K562 (cell line): Measurements from ENCODE around the gene GCNT4. TPM values are rescaled to one million over a fixed set of nuclear protein-coding genes. Genes with fewer than 3 reads are reported as not detected.

Experiments
- ATAC-seq: fragments of 200-7000 bp; cut with Tn5 transposase; 3 replicates; pipeline ENCODE4 v1.9.1; 2020; ENCODE audit warnings: moderate library complexity
- BruUV-seq: library from RNA; stranded (reverse); fragments of 400-500 nt; replicated peaks from 2 replicates; lab custom pipeline; 2021; lab: Mats Ljungman, UMichigan
- CTCF ChIA-PET: fragments of 300-600 bp; formaldehyde crosslinking; extraction: SDS; loops from one replicate; lab custom pipeline; 2021; ENCODE audit warnings: low intra/inter-chr PET ratio; lab: Yijun Ruan, JAX
- POLR2A ChIA-PET: fragments of 300-600, 350-650 bp; sonication (Branson Sonifier 250); formaldehyde crosslinking; extraction: SDS; loops from one replicate; lab custom pipeline; 2021; ENCODE audit warnings: antibody characterized with exemption, inconsistent platforms; lab: Yijun Ruan, JAX
- DNase-seq, 4 experiments: peaks; one replicate each; pipeline versions ENCODE4 v3.0.0 to v3.0.0-alpha.2; 2011 to 2018; ENCODE audit warnings: low spot score in 3 of 4, mixed read lengths in 3 of 4; ENCODE audit errors: extremely low read depth in 1 of 4
- FAIRE-seq: peaks from 2 replicates; lab custom pipeline; 2011; peaks lifted over from hg19 to GRCh38; lab: Jason Lieb, UNC
- H2AFZ ChIP-seq: 2 replicates; pipeline ENCODE4 v1.6.0; 2011; ENCODE audit warnings: low read depth, low read length, control low read depth, inconsistent platforms
- H3K27ac ChIP-seq: fragments of 200-600 bp; 3 replicates; pipeline ENCODE4 v1.8.0; 2011; ENCODE audit warnings: low read depth, mild to moderate bottlenecking, control low read depth, inconsistent platforms, low read length, moderate library complexity, mixed read lengths; ENCODE audit errors: extremely low read depth
- H3K27me3 ChIP-seq, 2 experiments: fragments of 300-600 bp in 1 of 2; 2 replicates in 1 of 2; 3 replicates in 1 of 2; pipeline versions ENCODE4 v1.6.0 to v1.8.0; 2011; ENCODE audit warnings: inconsistent platforms in 2 of 2, low read length in 2 of 2, mild to moderate bottlenecking in 1 of 2, mixed read lengths in 1 of 2, moderate library complexity in 1 of 2; ENCODE audit not compliant: control insufficient read depth in 2 of 2, insufficient read depth in 2 of 2
- H3K36me3 ChIP-seq: fragments of 300-600 bp; 3 replicates; pipeline ENCODE4 v1.8.0; 2011; ENCODE audit warnings: mild to moderate bottlenecking, low read length, inconsistent platforms; ENCODE audit not compliant: control insufficient read depth, insufficient read depth
- H3K4me1 ChIP-seq, 2 experiments: fragments of 200-600 bp in 1 of 2; replicated peaks in 1 of 2; 2 replicates in 1 of 2; 3 replicates in 1 of 2; pipeline versions ENCODE4 v1.5.1 to v1.8.0; 2011; ENCODE audit warnings: inconsistent platforms in 2 of 2, low read length in 2 of 2, mild to moderate bottlenecking in 1 of 2, mixed read lengths in 1 of 2, moderate library complexity in 1 of 2; ENCODE audit not compliant: control insufficient read depth in 2 of 2, insufficient read depth in 2 of 2
- H3K4me2 ChIP-seq: 2 replicates; pipeline ENCODE4 v1.6.1; 2011; ENCODE audit warnings: low read length, control low read depth, inconsistent platforms, mixed read lengths; ENCODE audit not compliant: insufficient read depth
- H3K4me3 ChIP-seq: fragments of 200-600 bp; sonication (generic), shearing (Covaris generic); 2 replicates; pipeline ENCODE4 v1.5.1; 2016; ENCODE audit warnings: control low read depth, inconsistent platforms
- H3K79me2 ChIP-seq: fragments of 200-600 bp; 3 replicates; pipeline ENCODE4 v1.8.0; 2011; ENCODE audit warnings: low read length, inconsistent platforms; ENCODE audit not compliant: control insufficient read depth, insufficient read depth
- H3K9ac ChIP-seq, 2 experiments: 2 replicates each; pipeline versions ENCODE4 v1.6.0 to v1.6.1; 2011; ENCODE audit warnings: low read depth in 2 of 2, low read length in 2 of 2, control low read depth in 1 of 2, inconsistent platforms in 1 of 2, mild to moderate bottlenecking in 1 of 2, mixed read lengths in 1 of 2; ENCODE audit not compliant: insufficient read depth in 1 of 2
- H3K9me1 ChIP-seq: one replicate; pipeline ENCODE4 v1.6.0; 2011; ENCODE audit warnings: inconsistent platforms, mild to moderate bottlenecking, low read length, moderate library complexity; ENCODE audit not compliant: control insufficient read depth, insufficient read depth
- H3K9me3 ChIP-seq: replicated peaks from 2 replicates; pipeline ENCODE4 v1.5.1; 2011; ENCODE audit warnings: low read depth, low read length, inconsistent platforms; ENCODE audit not compliant: control insufficient read depth, insufficient read depth
- H4K20me1 ChIP-seq: replicated peaks from 2 replicates; pipeline ENCODE4 v1.6.1; 2011; ENCODE audit warnings: low read length, inconsistent platforms, mixed read lengths; ENCODE audit not compliant: control insufficient read depth, insufficient read depth
- CHD2 ChIP-seq: IDR thresholded peaks from 2 replicates; pipeline ENCODE4 v1.6.1; 2011; ENCODE audit warnings: low read depth, low read length
- HOXB6 ChIP-seq: fragments of 250-450 bp; sonication (Bioruptor Pico); IDR thresholded peaks from 2 replicates; pipeline ENCODE4 v1.5.1; 2022; ENCODE audit warnings: mild to moderate bottlenecking, borderline replicate concordance
- MAFG ChIP-seq: fragments of 450-650 bp; conservative IDR thresholded peaks from 2 replicates; pipeline ENCODE4 v1.6.1; 2016; ENCODE audit warnings: missing genetic modification characterization, missing compliant biosample characterization
- SUPT5H ChIP-seq: fragments of 450-650 bp; IDR thresholded peaks from 2 replicates; pipeline ENCODE4 v1.6.1; 2016
- TAF7 ChIP-seq: fragments of 450-650 bp; IDR thresholded peaks from 2 replicates; pipeline ENCODE4 v1.6.1; 2016; ENCODE audit warnings: missing genetic modification characterization, missing compliant biosample characterization
- ZKSCAN3 ChIP-seq: fragments of 250-450 bp; sonication (Bioruptor Pico); IDR thresholded peaks from 2 replicates; pipeline ENCODE4 v1.4.0; 2020
- ZNF165 ChIP-seq: fragments of 250-450 bp; sonication (Bioruptor Pico); IDR thresholded peaks from 2 replicates; pipeline ENCODE4 v1.4.0; 2020; ENCODE audit warnings: borderline replicate concordance
- ZNF436 ChIP-seq: fragments of 250-450, 450-650 bp; sonication (Bioruptor Pico); formaldehyde crosslinking; IDR thresholded peaks from 2 replicates; pipeline ENCODE4 v1.7.0; 2020; ENCODE audit warnings: mild to moderate bottlenecking
- ZZZ3 ChIP-seq: fragments of 450-650 bp; IDR thresholded peaks from 2 replicates; pipeline ENCODE4 v1.6.1; 2016; ENCODE audit warnings: antibody characterized with exemption, mild to moderate bottlenecking, moderate library complexity
- WGBS: fragments of 100-300 bp; shearing (Covaris generic); methylation state at CpG from one replicate; pipeline ENCODE4 v1.1.6; 2016; ENCODE audit warnings: low coverage, mixed read lengths; ENCODE audit not compliant: insufficient coverage; ENCODE audit errors: missing lambda C conversion rate; 5-methylcytosine and 5-hydroxymethylcytosine counted together
- in situ Hi-C: fragments of 300-500 bp; cut with MboI; formaldehyde crosslinking; loops from 4 replicates; pipeline ENCODE4 v1.15.0; 2018; ENCODE audit warnings: inconsistent platforms, mixed read lengths
- intact Hi-C: fragments of 100-400 bp; cut with micrococcal nuclease; formaldehyde crosslinking; loops from 2 replicates; pipeline ENCODE4 v1.14.2; 2022
- polyA plus RNA-seq, 8 experiments: library from polyadenylated mRNA; depleted of rRNA in 4 of 8; stranded (reverse) in 5 of 8; unstranded in 3 of 8; fragments of >200 nt; fragmentation: Nextera tagmentation in 2 of 8; fragmentation: Illumina TruSeq in 1 of 8; extraction: Ambion mirVana in 2 of 8; extraction: Trizol in 1 of 8; gene quantifications; 2 replicates each; pipeline versions ENCODE4 v1.2.1 to v1.2.3, GENCODE V29; 2011 to 2014; ENCODE audit warnings: inconsistent platforms in 1 of 8, missing spikeins in 1 of 8
- total RNA-seq, 7 experiments: library from RNA; depleted of rRNA in 6 of 7; stranded (reverse); fragments of >200 nt in 6 of 7; fragmentation: Illumina TruSeq in 2 of 7; extraction: Trizol in 2 of 7; gene quantifications; 2 replicates each; pipeline versions ENCODE4 v1.2.1 to v1.2.3, GENCODE V29; 2011 to 2021; ENCODE audit warnings: low replicate concordance in 1 of 7
- TF ChIP-seq, protein P1 (sequence below): sonication (generic); formaldehyde crosslinking; IDR thresholded peaks from 2 replicates; pipeline ENCODE4 v1.8.1; 2023; ENCODE audit warnings: missing genetic modification reagents, mild to moderate bottlenecking, borderline replicate concordance
- TF ChIP-seq, protein P2 (sequence below): fragments of 250-450 bp; sonication (Bioruptor Pico); IDR thresholded peaks from 2 replicates; pipeline ENCODE4 v1.4.0; 2020; ENCODE audit warnings: mild to moderate bottlenecking, moderate library complexity
- TF ChIP-seq, protein P3 (sequence below): fragments of 150-350 bp; IDR thresholded peaks from 2 replicates; pipeline ENCODE4 v1.6.1; 2014; ENCODE audit warnings: low read depth, mild to moderate bottlenecking, low read length, borderline replicate concordance
- TF ChIP-seq, protein P4 (sequence below): fragments of 250-450 bp; sonication (Bioruptor Pico); IDR thresholded peaks from 2 replicates; pipeline ENCODE4 v1.5.0; 2020; ENCODE audit warnings: mild to moderate bottlenecking

Gene GCNT4
- total and polyA plus RNA-seq, 9 of the 15 experiments (the other 6 are each of a cell fraction or from before 2014, with no cell fraction given), result 0.01 TPM; not detected in 8

DNA sequence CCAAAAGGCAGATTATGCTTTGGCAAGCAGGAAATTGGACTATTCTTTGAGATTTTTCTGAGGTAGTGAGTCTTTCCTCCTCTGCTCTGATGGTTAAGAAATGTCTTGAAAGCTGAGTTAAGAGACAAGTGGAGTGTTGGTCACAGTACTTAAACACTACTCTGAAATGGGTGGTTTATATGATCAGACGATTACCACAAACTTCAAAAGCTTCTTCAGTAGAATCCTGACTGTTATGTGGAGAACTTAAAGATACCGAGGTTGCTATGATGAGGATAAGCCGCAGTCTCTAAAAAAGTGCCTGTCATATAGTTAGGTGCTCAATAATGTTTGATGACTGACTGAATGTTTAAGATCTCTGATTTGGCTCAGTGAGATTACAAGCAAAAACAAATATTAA, 24.3 kb downstream of the GCNT4 start:
- H3K9me3 ChIP-seq, result no peaks in the 10 kb centered on the region
- DNase-seq (no peak), ATAC-seq (no peak), FAIRE-seq (no peak)
- no peaks in the 10 kb centered on the region for H3K36me3 ChIP-seq
- H3K4me2 ChIP-seq, result no peak overlapping the region
- H3K4me3 ChIP-seq, result no peak overlapping the region
- no peaks in the 10 kb centered on the region for H3K4me1 ChIP-seq
- H3K79me2 ChIP-seq, result no peaks in the 10 kb centered on the region
- POLR2A ChIA-PET, result no interaction called here
- H3K9me1 ChIP-seq, result no peaks in the 10 kb centered on the region
- intact Hi-C loops, result no loop called here
- H3K9ac ChIP-seq, result no peak overlapping the region
- no peaks in the 10 kb centered on the region for H4K20me1 ChIP-seq
- H3K27me3 ChIP-seq, result peaks cover 2 to 7% of the 10 kb centered on the region in 2 experiments; a peak in 3 of 5 replicates
- H2AFZ ChIP-seq, result no peak overlapping the region
- H3K27ac ChIP-seq, result no peak overlapping the region
- 3% methylated on average over 3 of the region's 3 CpGs for WGBS
- CTCF ChIA-PET, result no interaction called here
- BruUV-seq, result no TSS peak
- in situ Hi-C loops, result no loop called here
- TF ChIP-seq HOXB6 (CRISPR knock-in tag), result no peak
- TF ChIP-seq, protein P1, sequence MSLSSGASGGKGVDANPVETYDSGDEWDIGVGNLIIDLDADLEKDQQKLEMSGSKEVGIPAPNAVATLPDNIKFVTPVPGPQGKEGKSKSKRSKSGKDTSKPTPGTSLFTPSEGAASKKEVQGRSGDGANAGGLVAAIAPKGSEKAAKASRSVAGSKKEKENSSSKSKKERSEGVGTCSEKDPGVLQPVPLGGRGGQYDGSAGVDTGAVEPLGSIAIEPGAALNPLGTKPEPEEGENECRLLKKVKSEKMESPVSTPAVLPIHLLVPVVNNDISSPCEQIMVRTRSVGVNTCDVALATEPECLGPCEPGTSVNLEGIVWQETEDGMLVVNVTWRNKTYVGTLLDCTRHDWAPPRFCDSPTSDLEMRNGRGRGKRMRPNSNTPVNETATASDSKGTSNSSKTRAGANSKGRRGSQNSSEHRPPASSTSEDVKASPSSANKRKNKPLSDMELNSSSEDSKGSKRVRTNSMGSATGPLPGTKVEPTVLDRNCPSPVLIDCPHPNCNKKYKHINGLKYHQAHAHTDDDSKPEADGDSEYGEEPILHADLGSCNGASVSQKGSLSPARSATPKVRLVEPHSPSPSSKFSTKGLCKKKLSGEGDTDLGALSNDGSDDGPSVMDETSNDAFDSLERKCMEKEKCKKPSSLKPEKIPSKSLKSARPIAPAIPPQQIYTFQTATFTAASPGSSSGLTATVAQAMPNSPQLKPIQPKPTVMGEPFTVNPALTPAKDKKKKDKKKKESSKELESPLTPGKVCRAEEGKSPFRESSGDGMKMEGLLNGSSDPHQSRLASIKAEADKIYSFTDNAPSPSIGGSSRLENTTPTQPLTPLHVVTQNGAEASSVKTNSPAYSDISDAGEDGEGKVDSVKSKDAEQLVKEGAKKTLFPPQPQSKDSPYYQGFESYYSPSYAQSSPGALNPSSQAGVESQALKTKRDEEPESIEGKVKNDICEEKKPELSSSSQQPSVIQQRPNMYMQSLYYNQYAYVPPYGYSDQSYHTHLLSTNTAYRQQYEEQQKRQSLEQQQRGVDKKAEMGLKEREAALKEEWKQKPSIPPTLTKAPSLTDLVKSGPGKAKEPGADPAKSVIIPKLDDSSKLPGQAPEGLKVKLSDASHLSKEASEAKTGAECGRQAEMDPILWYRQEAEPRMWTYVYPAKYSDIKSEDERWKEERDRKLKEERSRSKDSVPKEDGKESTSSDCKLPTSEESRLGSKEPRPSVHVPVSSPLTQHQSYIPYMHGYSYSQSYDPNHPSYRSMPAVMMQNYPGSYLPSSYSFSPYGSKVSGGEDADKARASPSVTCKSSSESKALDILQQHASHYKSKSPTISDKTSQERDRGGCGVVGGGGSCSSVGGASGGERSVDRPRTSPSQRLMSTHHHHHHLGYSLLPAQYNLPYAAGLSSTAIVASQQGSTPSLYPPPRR (CRISPR knock-in tag), result no peak
- TF ChIP-seq, protein P2, sequence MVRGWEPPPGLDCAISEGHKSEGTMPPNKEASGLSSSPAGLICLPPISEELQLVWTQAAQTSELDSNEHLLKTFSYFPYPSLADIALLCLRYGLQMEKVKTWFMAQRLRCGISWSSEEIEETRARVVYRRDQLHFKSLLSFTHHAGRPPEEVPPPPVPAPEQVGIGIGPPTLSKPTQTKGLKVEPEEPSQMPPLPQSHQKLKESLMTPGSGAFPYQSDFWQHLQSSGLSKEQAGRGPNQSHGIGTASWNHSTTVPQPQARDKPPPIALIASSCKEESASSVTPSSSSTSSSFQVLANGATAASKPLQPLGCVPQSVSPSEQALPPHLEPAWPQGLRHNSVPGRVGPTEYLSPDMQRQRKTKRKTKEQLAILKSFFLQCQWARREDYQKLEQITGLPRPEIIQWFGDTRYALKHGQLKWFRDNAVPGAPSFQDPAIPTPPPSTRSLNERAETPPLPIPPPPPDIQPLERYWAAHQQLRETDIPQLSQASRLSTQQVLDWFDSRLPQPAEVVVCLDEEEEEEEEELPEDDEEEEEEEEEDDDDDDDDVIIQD (CRISPR knock-in tag), result no peak
- TF ChIP-seq ZNF436, result no peak
- TF ChIP-seq MAFG (tag), result no peak
- no peak for TF ChIP-seq ZKSCAN3 (CRISPR knock-in tag)
- TF ChIP-seq, protein P3, sequence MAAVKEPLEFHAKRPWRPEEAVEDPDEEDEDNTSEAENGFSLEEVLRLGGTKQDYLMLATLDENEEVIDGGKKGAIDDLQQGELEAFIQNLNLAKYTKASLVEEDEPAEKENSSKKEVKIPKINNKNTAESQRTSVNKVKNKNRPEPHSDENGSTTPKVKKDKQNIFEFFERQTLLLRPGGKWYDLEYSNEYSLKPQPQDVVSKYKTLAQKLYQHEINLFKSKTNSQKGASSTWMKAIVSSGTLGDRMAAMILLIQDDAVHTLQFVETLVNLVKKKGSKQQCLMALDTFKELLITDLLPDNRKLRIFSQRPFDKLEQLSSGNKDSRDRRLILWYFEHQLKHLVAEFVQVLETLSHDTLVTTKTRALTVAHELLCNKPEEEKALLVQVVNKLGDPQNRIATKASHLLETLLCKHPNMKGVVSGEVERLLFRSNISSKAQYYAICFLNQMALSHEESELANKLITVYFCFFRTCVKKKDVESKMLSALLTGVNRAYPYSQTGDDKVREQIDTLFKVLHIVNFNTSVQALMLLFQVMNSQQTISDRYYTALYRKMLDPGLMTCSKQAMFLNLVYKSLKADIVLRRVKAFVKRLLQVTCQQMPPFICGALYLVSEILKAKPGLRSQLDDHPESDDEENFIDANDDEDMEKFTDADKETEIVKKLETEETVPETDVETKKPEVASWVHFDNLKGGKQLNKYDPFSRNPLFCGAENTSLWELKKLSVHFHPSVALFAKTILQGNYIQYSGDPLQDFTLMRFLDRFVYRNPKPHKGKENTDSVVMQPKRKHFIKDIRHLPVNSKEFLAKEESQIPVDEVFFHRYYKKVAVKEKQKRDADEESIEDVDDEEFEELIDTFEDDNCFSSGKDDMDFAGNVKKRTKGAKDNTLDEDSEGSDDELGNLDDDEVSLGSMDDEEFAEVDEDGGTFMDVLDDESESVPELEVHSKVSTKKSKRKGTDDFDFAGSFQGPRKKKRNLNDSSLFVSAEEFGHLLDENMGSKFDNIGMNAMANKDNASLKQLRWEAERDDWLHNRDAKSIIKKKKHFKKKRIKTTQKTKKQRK, result no peak
- TF ChIP-seq ZNF165, result no peak
- TF ChIP-seq SUPT5H, result no peak
- TF ChIP-seq, protein P4, sequence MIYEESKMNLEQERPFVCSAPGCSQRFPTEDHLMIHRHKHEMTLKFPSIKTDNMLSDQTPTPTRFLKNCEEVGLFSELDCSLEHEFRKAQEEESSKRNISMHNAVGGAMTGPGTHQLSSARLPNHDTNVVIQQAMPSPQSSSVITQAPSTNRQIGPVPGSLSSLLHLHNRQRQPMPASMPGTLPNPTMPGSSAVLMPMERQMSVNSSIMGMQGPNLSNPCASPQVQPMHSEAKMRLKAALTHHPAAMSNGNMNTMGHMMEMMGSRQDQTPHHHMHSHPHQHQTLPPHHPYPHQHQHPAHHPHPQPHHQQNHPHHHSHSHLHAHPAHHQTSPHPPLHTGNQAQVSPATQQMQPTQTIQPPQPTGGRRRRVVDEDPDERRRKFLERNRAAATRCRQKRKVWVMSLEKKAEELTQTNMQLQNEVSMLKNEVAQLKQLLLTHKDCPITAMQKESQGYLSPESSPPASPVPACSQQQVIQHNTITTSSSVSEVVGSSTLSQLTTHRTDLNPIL (CRISPR knock-in tag), result no peak
- TF ChIP-seq ZZZ3, result no peak
- TF ChIP-seq CHD2, result no peak
- TF ChIP-seq TAF7 (tag), result no peak
